SH-SY5Y (cell line): Measurements from ENCODE around the gene MRPL21.

Experiments
- GATA2 ChIP-seq: IDR thresholded peaks from 2 replicates; pipeline ENCODE4 v1.6.1; 2011; ENCODE audit warnings: mild to moderate bottlenecking, low read depth, low read length
- GATA3 ChIP-seq: IDR thresholded peaks from 2 replicates; pipeline ENCODE4 v1.6.1; 2011; ENCODE audit warnings: low read depth, mild to moderate bottlenecking, low read length, moderate library complexity

- TF ChIP-seq GATA2 (no peak), GATA3 (no peak)
Measured at GRCh38 chr11:68950762-68951161, 47.1 kb upstream of the MRPL21 start.
